Stimulated activated CD8-positive, alpha-beta memory T cell treated with anti-CD3 and anti-CD28 coated beads, Interleukin-2, amount 100 ng/mL, for 1 hour (primary cell): ENCODE results near the gene UQCRQ.

ENCODE experiments used
- DNase-seq, 2 donors: peaks; one replicate each; pipeline ENCODE4 v3.0.0-alpha.2; 2020; ENCODE audit warnings: low read depth in 2 of 2

The UQCRQ gene

GRCh38 chr5:132871459-132872284 is 5.2 kb downstream of the UQCRQ start:
- no peak for DNase-seq

- DNase-seq = no peak
These were observed 6.3 kb downstream of the UQCRQ start for GRCh38 chr5:132872788-132873118.

DNA sequence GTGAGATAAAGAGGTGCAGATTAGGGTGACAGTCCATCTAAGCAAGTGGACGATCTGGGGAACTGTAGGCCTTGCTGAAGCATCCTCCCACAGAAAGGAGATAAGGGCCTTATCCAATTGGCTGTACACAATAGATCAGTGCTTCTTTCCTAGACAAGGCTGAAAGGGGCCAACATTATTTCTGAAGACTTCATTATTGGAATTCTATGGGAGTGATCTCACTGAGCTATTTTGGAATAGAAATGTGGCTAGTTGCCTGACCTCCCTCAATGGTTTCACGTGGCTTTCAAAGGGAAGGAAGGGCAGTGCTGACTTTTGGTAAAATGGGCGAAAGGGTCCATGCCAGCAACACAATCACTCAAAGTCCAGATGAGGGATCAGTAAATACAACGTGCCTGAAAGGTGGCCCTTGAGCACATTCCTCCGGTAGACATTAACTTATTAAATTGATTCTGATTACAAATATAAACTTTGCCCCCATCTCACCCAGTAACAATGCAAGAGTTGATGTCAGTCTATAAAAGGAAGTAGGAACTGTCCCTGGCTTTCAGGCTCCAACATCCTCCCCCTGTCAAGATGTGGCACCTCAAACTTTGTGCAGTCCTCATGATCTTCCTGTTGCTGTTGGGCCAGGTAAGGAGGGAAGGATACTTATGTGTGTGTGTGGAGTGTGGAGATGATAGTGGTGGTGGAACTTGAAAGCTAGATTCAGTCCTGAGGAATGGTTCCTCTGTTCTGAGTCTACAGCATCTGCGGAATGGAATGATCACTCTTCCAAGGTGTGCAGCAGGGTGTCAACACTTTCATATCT is 6.9 kb downstream of the UQCRQ start, which contains the start of gene LEAP2:
Gene LEAP2 (plus strand): TSS at position 550 of the 811 bp plus-strand sequence. CDS start 27 bp downstream, at position 577.
- DNase-seq = no peak

GRCh38 chr5:132873930-132874271 is 7.5 kb downstream of the UQCRQ start:
- DNase-seq = no peak

DNA sequence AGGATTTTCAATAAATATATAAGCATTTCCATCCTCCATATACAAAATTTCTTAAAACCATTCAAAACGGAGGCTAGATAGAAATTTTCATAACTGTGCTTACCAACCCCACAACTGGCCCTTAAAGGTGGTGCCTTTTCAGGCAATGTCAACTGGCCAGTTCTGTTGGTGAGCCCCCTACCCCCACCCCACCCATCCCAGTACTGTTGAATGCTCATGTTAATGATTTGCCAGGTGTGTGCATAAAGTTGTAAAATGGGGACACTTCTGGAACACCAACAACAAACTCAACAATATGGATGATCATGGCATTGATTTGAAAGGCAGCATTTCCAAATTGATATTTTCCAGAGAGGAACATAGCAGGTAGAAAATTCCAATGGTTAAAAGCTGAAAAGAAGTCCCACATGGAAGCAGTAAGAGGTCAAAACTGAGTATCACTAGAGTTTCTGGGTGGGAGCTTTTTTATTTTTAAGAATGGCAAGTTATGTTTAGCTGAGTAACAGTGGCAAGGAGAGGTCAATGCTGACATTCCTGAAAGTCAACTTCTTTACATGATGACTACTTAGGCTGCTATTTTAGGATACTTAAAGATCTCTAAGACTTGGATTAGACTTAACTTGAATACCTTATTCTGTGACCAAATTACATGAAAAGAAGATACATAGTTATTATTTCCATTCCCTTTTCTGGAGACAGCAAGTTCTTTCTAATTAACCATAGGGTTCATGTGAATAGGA is 9.7 kb downstream of the UQCRQ start:
- no peak for DNase-seq

- DNase-seq = no peak
These were observed 11.0 kb downstream of the UQCRQ start for GRCh38 chr5:132877466-132877865.

DNA sequence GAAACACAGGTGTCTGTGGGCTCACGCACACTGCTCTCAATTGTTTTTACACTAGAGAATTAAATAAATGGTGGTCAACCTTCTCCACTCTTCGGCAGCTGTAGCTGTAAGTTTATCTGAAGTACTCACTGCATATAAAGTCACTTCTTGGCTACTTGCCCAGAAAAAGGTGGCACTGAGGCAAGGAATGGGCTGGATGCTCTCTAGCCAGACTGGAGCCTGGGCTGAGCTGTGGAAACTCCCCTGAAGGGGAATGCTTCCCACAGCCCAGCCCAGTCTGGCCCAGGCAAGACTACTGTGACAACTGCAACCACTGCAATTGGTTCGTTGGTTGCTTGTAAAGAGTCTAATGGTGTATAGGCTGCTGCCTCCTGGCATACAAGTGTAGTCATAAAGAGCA is 11.5 kb downstream of the UQCRQ start:
- no peak for DNase-seq

- DNase-seq = no peak
These were observed 16.9 kb downstream of the UQCRQ start for GRCh38 chr5:132883261-132883834.

DNA sequence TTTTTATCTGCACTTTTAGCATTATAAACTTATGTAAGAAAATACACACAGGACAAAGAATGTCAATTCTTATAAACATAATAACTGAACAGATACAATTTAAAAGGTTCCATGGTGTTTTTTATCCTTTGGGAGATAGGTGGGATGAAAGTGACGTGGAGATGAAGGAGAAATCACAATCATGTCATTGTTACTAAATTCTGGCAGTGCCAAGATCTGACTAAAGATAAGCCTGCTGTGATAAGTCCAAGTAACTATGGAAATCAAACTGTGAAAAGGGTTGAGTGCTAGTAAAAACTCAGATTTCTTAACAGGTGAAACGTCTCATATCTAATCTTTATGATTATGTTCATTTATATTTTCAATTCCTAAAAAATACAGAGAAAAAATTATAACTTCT is 18.1 kb downstream of the UQCRQ start:
- DNase-seq = no peak

- no peak for DNase-seq
These were observed 19.8 kb downstream of the UQCRQ start for GRCh38 chr5:132886064-132886823.

DNA sequence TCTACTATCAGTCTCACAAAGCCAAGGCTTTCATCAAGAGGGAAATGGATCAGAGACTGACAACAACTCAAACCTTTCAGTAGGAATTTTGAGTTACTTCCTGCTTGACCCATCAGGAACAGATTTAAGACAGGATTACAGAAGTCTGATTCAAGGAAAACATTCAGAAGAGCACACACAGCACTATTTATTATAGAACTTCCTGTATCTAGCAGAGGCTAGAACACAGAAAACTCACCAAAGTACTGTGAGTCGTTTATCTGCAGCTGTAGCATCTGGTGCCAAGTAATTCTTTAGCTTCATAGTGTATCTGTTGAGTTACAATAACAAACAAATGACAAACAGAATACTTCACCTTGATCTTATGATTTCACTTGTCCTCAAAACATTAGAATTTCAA is 20.8 kb downstream of the UQCRQ start:
- DNase-seq = no peak

DNA sequence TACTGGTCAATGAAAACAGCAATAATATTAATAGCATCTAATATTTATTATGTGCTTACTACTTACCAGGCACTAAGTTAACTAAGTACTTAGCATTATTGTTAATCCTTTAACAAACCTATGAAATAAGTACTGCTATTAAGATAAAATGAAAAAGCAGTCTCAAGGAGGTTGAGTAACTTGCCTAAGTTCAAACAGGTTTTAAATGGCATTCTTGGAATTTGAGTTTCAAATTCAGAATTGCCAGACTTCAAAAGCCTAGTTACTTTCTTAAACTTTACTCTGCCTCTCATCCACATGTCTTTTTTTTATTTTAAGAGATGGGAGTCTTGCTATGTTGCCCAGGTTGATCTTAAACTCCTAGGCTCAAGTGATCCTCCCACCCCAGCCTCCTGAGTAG is 23.1 kb downstream of the UQCRQ start:
- no peak for DNase-seq

DNA sequence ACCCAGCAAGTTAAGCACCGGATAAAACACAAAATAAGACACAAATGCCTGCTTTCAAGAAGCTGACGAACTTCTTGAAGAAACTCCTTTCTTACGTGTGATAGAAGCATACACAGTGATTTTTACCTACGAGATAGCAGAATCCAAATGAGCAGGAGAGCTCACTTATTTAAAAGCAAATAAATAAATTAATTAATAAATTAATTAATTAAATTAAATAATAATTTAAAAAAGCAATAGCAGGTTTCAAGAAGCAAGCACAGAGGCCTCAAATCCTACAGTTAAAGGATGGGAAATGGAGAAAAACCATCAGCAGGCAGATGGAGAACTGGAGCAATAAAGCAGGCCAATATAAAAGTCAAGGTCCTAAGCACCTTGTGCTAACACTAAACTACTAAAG is 24.4 kb downstream of the UQCRQ start:
- no peak for DNase-seq

DNA sequence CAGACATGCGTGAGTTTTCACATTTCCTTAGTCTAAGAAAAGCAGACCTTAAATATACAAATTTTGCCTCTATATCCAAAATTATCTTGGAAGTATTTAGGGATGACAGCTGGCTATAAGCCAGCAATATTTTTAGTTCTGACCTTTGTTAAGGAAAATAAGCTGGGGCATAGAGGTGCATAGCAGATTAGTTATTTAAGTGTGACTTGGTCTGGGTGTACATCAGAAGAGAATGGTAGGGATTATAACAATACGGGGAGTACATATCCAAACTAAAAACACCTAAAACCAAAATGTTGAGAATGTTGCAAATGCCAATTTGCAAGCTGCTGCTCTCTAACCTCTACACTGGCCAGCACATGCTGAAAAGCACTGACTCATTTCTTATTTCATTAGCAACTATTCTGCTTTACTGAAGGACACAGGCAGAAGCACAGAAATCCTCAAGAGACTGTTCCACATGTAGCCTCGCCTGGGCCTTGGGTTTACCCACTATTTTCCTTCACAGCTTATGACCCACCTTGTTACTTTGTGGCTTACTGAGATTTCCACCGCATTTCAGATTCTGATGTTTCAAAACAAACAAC is 29.4 kb downstream of the UQCRQ start:
- no peak for DNase-seq

- no peak for DNase-seq
These were observed 30.2 kb downstream of the UQCRQ start for GRCh38 chr5:132896685-132897084.

- no peak for DNase-seq
These were observed 31.7 kb downstream of the UQCRQ start for GRCh38 chr5:132898094-132898493.

- no peak for DNase-seq
These were observed 34.6 kb downstream of the UQCRQ start for GRCh38 chr5:132901036-132901435.

- no peak for DNase-seq
These were observed 35.3 kb downstream of the UQCRQ start for GRCh38 chr5:132901730-132902129.

- no peak for DNase-seq
These were observed 39.5 kb downstream of the UQCRQ start for GRCh38 chr5:132905938-132906337.

DNA sequence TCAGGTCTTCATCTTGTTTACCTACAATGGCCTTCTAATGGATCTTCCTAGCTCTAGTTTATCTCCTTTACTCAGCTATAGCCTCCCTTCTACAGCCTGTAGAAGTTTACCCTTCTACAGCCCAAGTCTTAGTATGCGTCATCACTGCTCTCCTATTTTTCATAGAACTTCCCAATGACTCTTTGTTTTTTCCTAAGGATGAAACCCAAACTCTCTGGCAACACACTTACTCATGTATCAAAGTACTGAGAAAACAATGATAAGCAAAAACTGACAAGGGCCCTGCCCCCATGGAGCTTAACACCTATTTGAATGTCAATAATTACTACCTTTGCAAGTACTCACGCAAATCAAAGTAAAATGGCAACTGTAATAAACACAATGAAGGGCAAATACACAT is 40.7 kb downstream of the UQCRQ start:
- DNase-seq = no peak

DNA sequence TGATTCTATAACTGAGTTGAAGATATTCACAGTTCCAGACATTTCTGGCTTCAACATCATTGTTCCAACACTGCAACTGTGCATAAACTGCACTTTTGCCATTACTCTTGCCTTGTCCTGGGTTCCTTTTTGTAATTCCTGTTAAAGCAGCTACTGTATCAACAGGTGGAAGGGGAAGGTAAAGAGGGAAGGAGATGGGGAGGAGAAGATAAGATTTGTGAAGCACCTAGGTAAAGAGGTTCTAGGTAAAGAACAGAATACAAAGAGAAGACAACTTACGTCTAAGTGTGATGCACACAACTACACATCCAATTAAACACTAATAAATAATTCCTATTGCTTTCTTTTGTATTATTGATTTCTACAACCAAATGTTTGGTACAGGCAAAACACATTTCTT is 43.3 kb downstream of the UQCRQ start:
- DNase-seq = no peak
